K562 (cell line): Measurements from ENCODE around the gene GALNT5. TPM values are rescaled to one million over a fixed set of nuclear protein-coding genes. Genes with fewer than 3 reads are reported as not detected.

Source experiments
- ARID1B ChIP-seq: fragments of 450-650 bp; IDR thresholded peaks from 2 replicates; pipeline ENCODE4 v1.6.1; 2016; ENCODE audit warnings: antibody characterized with exemption, mild to moderate bottlenecking, inconsistent platforms
- CCAR2 ChIP-seq: fragments of 200-400 bp; formaldehyde crosslinking; IDR thresholded peaks from 2 replicates; pipeline ENCODE4 v1.6.1; 2017; ENCODE audit warnings: mild to moderate bottlenecking, low read depth, low read length
- E2F3 ChIP-seq: fragments of 250-450 bp; sonication (Bioruptor Pico); IDR thresholded peaks from 2 replicates; pipeline ENCODE4 v1.4.0; 2020; ENCODE audit warnings: mild to moderate bottlenecking
- GTF2A2 ChIP-seq: IDR thresholded peaks from 2 replicates; pipeline ENCODE4 v1.6.1; 2016; ENCODE audit warnings: mild to moderate bottlenecking, missing genetic modification characterization, missing compliant biosample characterization
- HINFP ChIP-seq: fragments of 450-650 bp; conservative IDR thresholded peaks from 2 replicates; pipeline ENCODE4 v1.6.1; 2016; ENCODE audit warnings: missing genetic modification characterization, low read depth, mild to moderate bottlenecking, control low read depth, missing compliant biosample characterization
- ILK ChIP-seq: fragments of 450-650 bp; IDR thresholded peaks from 2 replicates; pipeline ENCODE4 v1.6.1; 2016; ENCODE audit warnings: missing genetic modification characterization, low read depth, mild to moderate bottlenecking, missing compliant biosample characterization, moderate library complexity, borderline replicate concordance
- MECOM ChIP-seq: fragments of 250-450 bp; sonication (Bioruptor Pico); IDR thresholded peaks from 2 replicates; pipeline ENCODE4 v1.8.0; 2022; ENCODE audit warnings: inconsistent platforms
- NR2F6 ChIP-seq: fragments of 450-650 bp; formaldehyde crosslinking; IDR thresholded peaks from 2 replicates; pipeline ENCODE4 v1.4.0; 2020; ENCODE audit warnings: mild to moderate bottlenecking
- REST ChIP-seq, 2 experiments: fragments of 450-650 bp; formaldehyde crosslinking in 1 of 2; IDR thresholded peaks; 2 replicates each; pipeline versions ENCODE4 v1.4.0 to v1.6.1; 2014 to 2020; ENCODE audit warnings: mild to moderate bottlenecking in 2 of 2, borderline replicate concordance in 1 of 2, low read depth in 1 of 2
- ZFP30 ChIP-seq: fragments of 250-450 bp; sonication (Bioruptor Pico); IDR thresholded peaks from 2 replicates; pipeline ENCODE4 v1.8.0; 2022; ENCODE audit warnings: moderate library complexity, mild to moderate bottlenecking, inconsistent platforms, borderline replicate concordance
- ZNF395 ChIP-seq: fragments of 200-800 bp; sonication (Bioruptor generic); IDR thresholded peaks from 2 replicates; pipeline ENCODE4 v1.6.1; 2017; ENCODE audit warnings: missing genetic modification characterization, missing compliant biosample characterization
- ZNF41 ChIP-seq: fragments of 250-450 bp; sonication (Bioruptor Pico); conservative IDR thresholded peaks from 2 replicates; pipeline ENCODE4 v1.4.0; 2020; ENCODE audit warnings: mild to moderate bottlenecking
- polyA plus RNA-seq, 8 experiments: library from polyadenylated mRNA; depleted of rRNA in 4 of 8; stranded (reverse) in 5 of 8; unstranded in 3 of 8; fragments of >200 nt; fragmentation: Nextera tagmentation in 2 of 8; fragmentation: Illumina TruSeq in 1 of 8; extraction: Ambion mirVana in 2 of 8; extraction: Trizol in 1 of 8; gene quantifications; 2 replicates each; pipeline versions ENCODE4 v1.2.1 to v1.2.3, GENCODE V29; 2011 to 2014; ENCODE audit warnings: inconsistent platforms in 1 of 8, missing spikeins in 1 of 8
- total RNA-seq, 7 experiments: library from RNA; depleted of rRNA in 6 of 7; stranded (reverse); fragments of >200 nt in 6 of 7; fragmentation: Illumina TruSeq in 2 of 7; extraction: Trizol in 2 of 7; gene quantifications; 2 replicates each; pipeline versions ENCODE4 v1.2.1 to v1.2.3, GENCODE V29; 2011 to 2021; ENCODE audit warnings: low replicate concordance in 1 of 7
- TF ChIP-seq, protein P1 (sequence below): fragments of 250-450 bp; sonication (Bioruptor Pico); IDR thresholded peaks from 2 replicates; pipeline ENCODE4 v1.8.0; 2021; ENCODE audit warnings: mild to moderate bottlenecking, moderate library complexity

The GALNT5 gene
- total and polyA plus RNA-seq, 9 of the 15 experiments (the other 6 are each of a cell fraction or from before 2014, with no cell fraction given) = 21.6 to 73.0 (median 54.7) TPM

DNA sequence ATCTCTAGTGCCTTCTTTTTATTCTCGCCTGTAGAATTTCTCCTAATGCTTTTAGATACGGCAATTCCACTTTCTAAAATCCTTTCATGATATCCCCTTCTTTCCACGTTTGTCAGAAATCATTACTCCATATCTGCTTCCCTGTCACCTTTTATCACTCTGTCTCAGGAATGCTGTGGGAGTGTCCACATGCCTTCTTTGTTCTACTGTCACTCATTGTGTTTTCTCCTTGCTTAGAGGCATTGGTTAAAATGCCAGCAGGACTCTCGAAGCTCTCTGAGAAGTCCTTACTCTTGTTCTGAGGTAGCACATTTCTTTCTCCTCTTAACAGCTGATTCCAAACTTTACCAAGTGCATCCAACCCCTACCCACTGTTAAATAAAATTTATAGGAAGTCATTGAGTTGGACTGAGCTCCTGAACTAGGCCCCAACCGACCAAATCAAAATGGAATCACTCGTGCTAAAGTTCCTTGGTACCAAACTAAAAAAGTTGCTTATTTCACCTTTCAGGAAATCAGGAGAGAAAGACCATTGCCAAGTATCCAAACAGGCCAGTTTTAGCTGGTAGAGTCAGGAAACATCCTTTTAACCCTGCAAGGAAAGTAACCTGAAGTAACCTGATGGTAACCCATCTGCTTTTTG, 10.6 kb upstream of the GALNT5 start (continued):
- TF ChIP-seq ILK (tag) (peak; percentile 48; the same call in 1 of the 2 replicates), GTF2A2 (tag) (peak; percentile 89), ZNF395 (CRISPR knock-in tag) (0 out of 2 replicates have a peak, but pooled peaks have one; percentile 51), ZNF41 (CRISPR knock-in tag) (0 out of 2 replicates have a peak, but pooled peaks have one; percentile 60), HINFP (tag) (peak; percentile 77), CCAR2 (no peak), REST (IDR thresholded peaks at IDR 0.05; ENCODE audit: borderline replicate concordance) (no peak), REST (CRISPR knock-in tag; IDR thresholded peaks at IDR 0.05; ENCODE audit: low read depth) (no peak), MECOM (CRISPR knock-in tag) (peak; percentile 68), NR2F6 (CRISPR knock-in tag) (no peak), ZFP30 (CRISPR knock-in tag) (no peak), E2F3 (peak; percentile 64; the same call in 1 of the 2 replicates), ARID1B (no peak)
- TF ChIP-seq, protein P1, sequence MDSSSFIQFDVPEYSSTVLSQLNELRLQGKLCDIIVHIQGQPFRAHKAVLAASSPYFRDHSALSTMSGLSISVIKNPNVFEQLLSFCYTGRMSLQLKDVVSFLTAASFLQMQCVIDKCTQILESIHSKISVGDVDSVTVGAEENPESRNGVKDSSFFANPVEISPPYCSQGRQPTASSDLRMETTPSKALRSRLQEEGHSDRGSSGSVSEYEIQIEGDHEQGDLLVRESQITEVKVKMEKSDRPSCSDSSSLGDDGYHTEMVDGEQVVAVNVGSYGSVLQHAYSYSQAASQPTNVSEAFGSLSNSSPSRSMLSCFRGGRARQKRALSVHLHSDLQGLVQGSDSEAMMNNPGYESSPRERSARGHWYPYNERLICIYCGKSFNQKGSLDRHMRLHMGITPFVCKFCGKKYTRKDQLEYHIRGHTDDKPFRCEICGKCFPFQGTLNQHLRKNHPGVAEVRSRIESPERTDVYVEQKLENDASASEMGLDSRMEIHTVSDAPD (CRISPR knock-in tag) = 0 out of 2 replicates have a peak, but pooled peaks have one; percentile 72
